DOHH2 (cell line): Measurements from ENCODE around the gene CDKL4.
A peak's percentile ranks its signal among the peaks of the same experiment; 100 is the strongest.

Experiments used
- EZH2phosphoT487 ChIP-seq: fragments of 200-600 bp; sonication (generic); IDR thresholded peaks from 2 replicates; pipeline ENCODE4 v1.6.1; 2017; ENCODE audit warnings: borderline replicate concordance, mild to moderate bottlenecking, antibody characterized with exemption, low read length, moderate library complexity, mixed read lengths
- TF ChIP-seq, protein P1 (sequence below): fragments of 200-600 bp; sonication (generic); IDR thresholded peaks from one replicate; pipeline ENCODE4 v1.5.1; 2014; ENCODE audit warnings: antibody characterized with exemption, mild to moderate bottlenecking, low read depth, low read length; ENCODE audit not compliant: poor library complexity, severe bottlenecking

DNA sequence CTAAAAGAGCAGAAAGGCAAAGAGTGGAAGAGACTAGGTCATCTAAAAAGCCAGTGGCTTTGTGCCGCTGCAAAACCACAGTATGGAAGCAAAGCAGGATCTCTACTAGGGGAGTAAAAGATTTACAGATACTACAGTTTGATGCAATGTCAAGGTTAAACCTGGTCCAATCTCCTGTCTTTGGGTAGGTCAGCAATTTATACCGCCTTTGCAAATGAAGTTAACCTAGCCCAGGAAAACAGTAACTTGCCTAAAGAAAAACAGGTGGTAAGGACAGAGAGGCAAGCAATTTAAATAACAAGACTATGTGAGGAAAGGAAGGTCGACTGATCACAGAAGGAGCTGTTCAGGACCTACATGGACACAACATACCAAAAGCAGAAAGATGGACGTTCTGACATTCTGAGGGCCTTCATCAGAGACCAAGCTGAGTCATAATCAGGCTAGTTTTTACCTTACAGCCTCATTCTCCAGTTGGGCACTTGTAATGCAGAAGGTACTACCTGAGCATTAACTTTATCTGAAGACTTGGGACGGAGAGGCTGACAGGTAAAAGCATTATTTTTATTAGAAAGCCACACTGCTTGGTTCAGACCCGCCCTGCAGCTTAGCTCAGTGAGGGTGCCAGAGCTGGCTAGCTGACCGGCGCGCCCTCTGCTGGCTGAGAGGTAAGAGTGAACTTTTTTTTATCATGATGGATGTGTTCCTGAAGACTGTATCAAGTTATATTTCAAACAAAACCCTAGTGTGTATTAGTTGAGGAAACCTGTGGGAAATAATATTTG, 15.9 kb downstream of the CDKL4 start:
- TF ChIP-seq, protein P1, sequence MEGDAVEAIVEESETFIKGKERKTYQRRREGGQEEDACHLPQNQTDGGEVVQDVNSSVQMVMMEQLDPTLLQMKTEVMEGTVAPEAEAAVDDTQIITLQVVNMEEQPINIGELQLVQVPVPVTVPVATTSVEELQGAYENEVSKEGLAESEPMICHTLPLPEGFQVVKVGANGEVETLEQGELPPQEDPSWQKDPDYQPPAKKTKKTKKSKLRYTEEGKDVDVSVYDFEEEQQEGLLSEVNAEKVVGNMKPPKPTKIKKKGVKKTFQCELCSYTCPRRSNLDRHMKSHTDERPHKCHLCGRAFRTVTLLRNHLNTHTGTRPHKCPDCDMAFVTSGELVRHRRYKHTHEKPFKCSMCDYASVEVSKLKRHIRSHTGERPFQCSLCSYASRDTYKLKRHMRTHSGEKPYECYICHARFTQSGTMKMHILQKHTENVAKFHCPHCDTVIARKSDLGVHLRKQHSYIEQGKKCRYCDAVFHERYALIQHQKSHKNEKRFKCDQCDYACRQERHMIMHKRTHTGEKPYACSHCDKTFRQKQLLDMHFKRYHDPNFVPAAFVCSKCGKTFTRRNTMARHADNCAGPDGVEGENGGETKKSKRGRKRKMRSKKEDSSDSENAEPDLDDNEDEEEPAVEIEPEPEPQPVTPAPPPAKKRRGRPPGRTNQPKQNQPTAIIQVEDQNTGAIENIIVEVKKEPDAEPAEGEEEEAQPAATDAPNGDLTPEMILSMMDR, result peak; percentile 85
- no peak for TF ChIP-seq EZH2phosphoT487
